SK-N-SH treated with all-trans-retinoic acid at 6 μM for 48 hours (cell line): ENCODE measurements around the gene SFXN5.

Experiments
- ATAC-seq: fragments of 200-7000 bp; cut with Tn5 transposase; 3 replicates; pipeline ENCODE4 v1.9.1; 2020; ENCODE audit warnings: mild to moderate bottlenecking, moderate library complexity
- BACH2 ChIP-seq: fragments of 250-450 bp; sonication (Bioruptor Pico); IDR thresholded peaks from 2 replicates; pipeline ENCODE4 v1.9.0; 2021; ENCODE audit warnings: mild to moderate bottlenecking, borderline replicate concordance
- CSDC2 ChIP-seq: fragments of 250-450 bp; sonication (Bioruptor Pico); IDR thresholded peaks from 2 replicates; pipeline ENCODE4 v1.5.0; 2020; ENCODE audit warnings: mild to moderate bottlenecking, moderate library complexity
- ESRRG ChIP-seq: fragments of 250-450 bp; sonication (Bioruptor Pico); IDR thresholded peaks from 2 replicates; pipeline ENCODE4 v1.6.1; 2021; ENCODE audit warnings: mild to moderate bottlenecking
- GLIS3 ChIP-seq: fragments of 250-450 bp; sonication (Bioruptor Pico); IDR thresholded peaks from 2 replicates; pipeline ENCODE4 v1.5.0; 2020; ENCODE audit warnings: mild to moderate bottlenecking, moderate library complexity
- ISL1 ChIP-seq: fragments of 250-450 bp; sonication (Bioruptor Pico); IDR thresholded peaks from 2 replicates; pipeline ENCODE4 v2.1.2; 2022; ENCODE audit warnings: mild to moderate bottlenecking, moderate library complexity
- OSR1 ChIP-seq: fragments of 250-450 bp; sonication (Bioruptor Pico); IDR thresholded peaks from 2 replicates; pipeline ENCODE4 v1.8.0; 2022; ENCODE audit warnings: moderate library complexity, mild to moderate bottlenecking, inconsistent platforms
- PPARA ChIP-seq: fragments of 250-450 bp; sonication (Bioruptor Pico); IDR thresholded peaks from 2 replicates; pipeline ENCODE4 v1.5.0; 2020; ENCODE audit warnings: mild to moderate bottlenecking, borderline replicate concordance
- RARB ChIP-seq: fragments of 250-450 bp; sonication (Bioruptor Pico); IDR thresholded peaks from 2 replicates; pipeline ENCODE4 v1.8.0; 2021; ENCODE audit warnings: mild to moderate bottlenecking, moderate library complexity
- SNAI2 ChIP-seq: fragments of 250-450 bp; sonication (Bioruptor Pico); IDR thresholded peaks from 2 replicates; pipeline ENCODE4 v1.5.0; 2020; ENCODE audit warnings: mild to moderate bottlenecking, moderate library complexity
- TCF4 ChIP-seq: fragments of 250-450 bp; sonication (Bioruptor Pico); IDR thresholded peaks from 2 replicates; pipeline ENCODE4 v1.8.0; 2021; ENCODE audit warnings: mild to moderate bottlenecking, moderate library complexity, borderline replicate concordance
- TOX ChIP-seq: fragments of 250-450 bp; sonication (Bioruptor Pico); IDR thresholded peaks from 2 replicates; pipeline ENCODE4 v1.8.0; 2021; ENCODE audit warnings: mild to moderate bottlenecking, moderate library complexity, borderline replicate concordance
- ZFP3 ChIP-seq: fragments of 250-450 bp; sonication (Bioruptor Pico); IDR thresholded peaks from 2 replicates; pipeline ENCODE4 v1.5.0; 2020; ENCODE audit warnings: mild to moderate bottlenecking, moderate library complexity
- ZNF565 ChIP-seq: fragments of 450-650 bp; formaldehyde crosslinking; conservative IDR thresholded peaks from 2 replicates; pipeline ENCODE4 v1.5.0; 2020; ENCODE audit warnings: low read depth, mild to moderate bottlenecking, moderate library complexity
- ZNF70 ChIP-seq: fragments of 450-650 bp; formaldehyde crosslinking; IDR thresholded peaks from 2 replicates; pipeline ENCODE4 v1.5.0; 2020; ENCODE audit warnings: mild to moderate bottlenecking, moderate library complexity
- TF ChIP-seq, protein P1 (sequence below): fragments of 250-450 bp; sonication (Bioruptor Pico); IDR thresholded peaks from 2 replicates; pipeline ENCODE4 v1.5.1; 2020; ENCODE audit warnings: low read depth, mild to moderate bottlenecking, moderate library complexity
- TF ChIP-seq, protein P2 (sequence below): fragments of 250-450 bp; sonication (Bioruptor Pico); IDR thresholded peaks from 2 replicates; pipeline ENCODE4 v1.5.1; 2021; ENCODE audit warnings: mild to moderate bottlenecking, moderate library complexity
- TF ChIP-seq, protein P3 (sequence below): fragments of 250-450 bp; sonication (Bioruptor Pico); IDR thresholded peaks from 2 replicates; pipeline ENCODE4 v1.8.0; 2020; ENCODE audit warnings: mild to moderate bottlenecking, moderate library complexity, borderline replicate concordance
- TF ChIP-seq, protein P4 (sequence below): fragments of 250-450 bp; sonication (Bioruptor Pico); IDR thresholded peaks from 2 replicates; pipeline ENCODE4 v1.8.0; 2021; ENCODE audit warnings: low read depth, mild to moderate bottlenecking, moderate library complexity, borderline replicate concordance

SFXN5 gene

DNA sequence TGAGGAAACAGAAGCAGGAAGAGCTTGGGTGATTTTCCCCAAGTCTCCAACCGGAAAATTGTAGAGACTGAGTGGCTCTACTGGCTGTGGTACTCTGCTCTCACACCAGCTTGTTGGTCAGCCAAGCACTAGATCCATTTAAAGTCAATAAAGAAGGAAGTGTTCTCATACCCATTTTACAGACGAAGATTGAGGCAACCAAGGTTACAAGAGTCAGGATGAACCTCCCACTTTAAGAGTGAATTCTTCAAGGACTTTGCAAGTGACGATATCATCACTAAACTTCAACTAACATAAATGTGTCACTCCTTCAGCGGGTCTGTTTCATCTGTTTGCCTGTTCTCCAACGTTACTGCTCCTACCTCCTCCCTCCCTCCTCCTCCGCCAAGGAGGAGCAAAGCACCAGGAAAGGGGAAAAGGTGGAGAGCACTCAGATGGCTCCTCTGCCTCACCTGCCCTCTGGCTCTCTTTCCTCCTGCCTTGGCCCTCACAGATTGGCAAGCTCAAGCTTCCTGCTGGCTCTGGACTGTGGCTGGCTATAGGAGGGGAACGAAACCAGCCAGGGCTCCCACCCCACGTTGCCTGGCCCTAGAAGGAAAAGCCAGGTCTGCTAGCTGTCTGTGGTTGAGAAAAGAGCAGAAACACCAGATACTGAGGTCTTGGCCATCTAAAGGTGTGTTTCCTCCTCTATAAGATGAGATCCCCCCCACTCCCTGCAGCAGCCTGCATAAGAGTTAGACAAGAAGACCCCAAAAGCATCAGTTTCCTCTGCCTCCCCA, 44.9 kb upstream of the SFXN5 start (continued):
- no peak for TF ChIP-seq SNAI2 (CRISPR knock-in tag)

DNA sequence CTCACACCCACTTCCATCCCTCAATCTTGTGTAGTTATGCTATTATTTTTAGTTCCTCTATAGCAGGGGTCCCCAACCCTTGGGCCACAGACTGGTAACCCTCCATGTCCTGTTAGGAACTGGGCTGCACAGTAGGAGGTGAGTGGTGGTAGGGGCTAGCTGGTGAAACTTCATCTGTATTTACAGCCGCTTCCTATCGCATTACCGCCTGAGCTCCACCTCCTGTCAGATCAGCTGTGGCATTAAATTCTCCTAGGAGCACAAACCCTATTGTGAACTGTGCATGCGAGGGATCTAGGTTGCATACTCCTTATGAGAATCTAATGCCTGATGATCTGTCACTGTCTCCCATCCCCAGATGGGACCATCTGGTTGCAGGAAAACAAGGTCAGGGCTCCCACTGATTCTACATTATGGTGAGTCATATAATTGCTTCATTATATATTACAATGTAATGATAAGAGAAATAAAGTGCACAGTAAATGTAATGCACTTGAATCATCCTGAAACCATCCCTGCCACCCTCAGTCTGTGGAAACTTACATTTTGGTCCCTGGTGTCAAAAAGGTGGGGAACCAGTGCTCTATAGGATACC, 42.9 kb upstream of the SFXN5 start:
- ATAC-seq = no peak
- TF ChIP-seq, protein P1, sequence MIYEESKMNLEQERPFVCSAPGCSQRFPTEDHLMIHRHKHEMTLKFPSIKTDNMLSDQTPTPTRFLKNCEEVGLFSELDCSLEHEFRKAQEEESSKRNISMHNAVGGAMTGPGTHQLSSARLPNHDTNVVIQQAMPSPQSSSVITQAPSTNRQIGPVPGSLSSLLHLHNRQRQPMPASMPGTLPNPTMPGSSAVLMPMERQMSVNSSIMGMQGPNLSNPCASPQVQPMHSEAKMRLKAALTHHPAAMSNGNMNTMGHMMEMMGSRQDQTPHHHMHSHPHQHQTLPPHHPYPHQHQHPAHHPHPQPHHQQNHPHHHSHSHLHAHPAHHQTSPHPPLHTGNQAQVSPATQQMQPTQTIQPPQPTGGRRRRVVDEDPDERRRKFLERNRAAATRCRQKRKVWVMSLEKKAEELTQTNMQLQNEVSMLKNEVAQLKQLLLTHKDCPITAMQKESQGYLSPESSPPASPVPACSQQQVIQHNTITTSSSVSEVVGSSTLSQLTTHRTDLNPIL (CRISPR knock-in tag) = no peak
- no peak for TF ChIP-seq CSDC2 (CRISPR knock-in tag)
- TF ChIP-seq GLIS3 (CRISPR knock-in tag) = no peak
- no peak for TF ChIP-seq ISL1 (CRISPR knock-in tag)
- no peak for TF ChIP-seq ZNF565

DNA sequence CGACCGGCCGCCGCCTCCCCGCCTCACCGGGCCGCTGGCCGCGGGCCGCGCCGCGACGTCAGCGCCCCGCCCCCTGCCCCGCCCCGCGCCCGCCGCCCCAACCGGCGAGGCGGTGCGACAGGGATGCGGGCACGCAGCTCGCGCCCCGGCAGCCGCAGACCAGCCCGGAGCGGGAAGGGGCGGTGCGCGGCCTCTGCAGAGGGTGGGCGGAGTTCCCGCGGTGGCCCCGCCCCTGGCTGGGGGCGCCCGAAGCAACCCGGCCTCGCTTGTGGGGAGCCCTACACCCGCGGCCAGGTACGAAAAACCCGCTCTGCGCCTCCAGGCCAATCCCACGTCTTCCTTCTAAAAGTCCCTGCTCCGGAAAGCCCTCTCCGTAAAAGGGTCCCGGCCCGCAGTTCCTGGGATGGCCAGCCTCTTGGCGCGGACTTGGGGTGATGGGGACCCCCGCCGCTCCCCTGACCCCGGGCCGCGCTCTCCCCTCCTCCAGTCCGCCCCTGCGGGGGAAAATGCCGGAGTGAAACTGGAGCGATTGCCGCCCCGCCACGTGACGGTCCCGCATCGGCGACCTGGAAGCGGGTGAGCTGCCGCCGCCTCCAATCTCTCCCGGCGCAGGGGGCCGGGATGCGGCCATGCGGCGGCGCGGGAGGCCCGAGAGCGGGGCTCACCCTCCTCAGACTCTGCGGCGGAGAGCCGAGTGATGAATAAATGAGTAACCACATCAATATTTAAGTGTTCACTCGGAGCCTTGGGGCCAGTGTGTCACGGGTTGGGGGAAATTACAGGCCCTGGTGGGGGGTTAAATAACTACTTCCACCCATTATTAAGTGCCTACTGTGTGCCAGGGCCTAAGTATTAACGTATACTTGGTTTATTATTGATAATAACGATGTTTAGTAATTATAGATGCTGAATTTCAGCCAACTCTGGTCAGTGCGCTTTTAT, 41.7 kb upstream of the SFXN5 start, which contains the start of gene RAB11FIP5:
Gene RAB11FIP5, minus strand, starts transcription at position 36 of the 942 bp plus-strand sequence. CDS start 171 bp downstream, outside the sequence.
- TF ChIP-seq PPARA = no peak
- TF ChIP-seq, protein P2, sequence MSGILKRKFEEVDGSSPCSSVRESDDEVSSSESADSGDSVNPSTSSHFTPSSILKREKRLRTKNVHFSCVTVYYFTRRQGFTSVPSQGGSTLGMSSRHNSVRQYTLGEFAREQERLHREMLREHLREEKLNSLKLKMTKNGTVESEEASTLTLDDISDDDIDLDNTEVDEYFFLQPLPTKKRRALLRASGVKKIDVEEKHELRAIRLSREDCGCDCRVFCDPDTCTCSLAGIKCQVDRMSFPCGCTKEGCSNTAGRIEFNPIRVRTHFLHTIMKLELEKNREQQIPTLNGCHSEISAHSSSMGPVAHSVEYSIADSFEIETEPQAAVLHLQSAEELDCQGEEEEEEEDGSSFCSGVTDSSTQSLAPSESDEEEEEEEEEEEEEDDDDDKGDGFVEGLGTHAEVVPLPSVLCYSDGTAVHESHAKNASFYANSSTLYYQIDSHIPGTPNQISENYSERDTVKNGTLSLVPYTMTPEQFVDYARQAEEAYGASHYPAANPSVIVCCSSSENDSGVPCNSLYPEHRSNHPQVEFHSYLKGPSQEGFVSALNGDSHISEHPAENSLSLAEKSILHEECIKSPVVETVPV (CRISPR knock-in tag) = no peak
- TF ChIP-seq, protein P3, sequence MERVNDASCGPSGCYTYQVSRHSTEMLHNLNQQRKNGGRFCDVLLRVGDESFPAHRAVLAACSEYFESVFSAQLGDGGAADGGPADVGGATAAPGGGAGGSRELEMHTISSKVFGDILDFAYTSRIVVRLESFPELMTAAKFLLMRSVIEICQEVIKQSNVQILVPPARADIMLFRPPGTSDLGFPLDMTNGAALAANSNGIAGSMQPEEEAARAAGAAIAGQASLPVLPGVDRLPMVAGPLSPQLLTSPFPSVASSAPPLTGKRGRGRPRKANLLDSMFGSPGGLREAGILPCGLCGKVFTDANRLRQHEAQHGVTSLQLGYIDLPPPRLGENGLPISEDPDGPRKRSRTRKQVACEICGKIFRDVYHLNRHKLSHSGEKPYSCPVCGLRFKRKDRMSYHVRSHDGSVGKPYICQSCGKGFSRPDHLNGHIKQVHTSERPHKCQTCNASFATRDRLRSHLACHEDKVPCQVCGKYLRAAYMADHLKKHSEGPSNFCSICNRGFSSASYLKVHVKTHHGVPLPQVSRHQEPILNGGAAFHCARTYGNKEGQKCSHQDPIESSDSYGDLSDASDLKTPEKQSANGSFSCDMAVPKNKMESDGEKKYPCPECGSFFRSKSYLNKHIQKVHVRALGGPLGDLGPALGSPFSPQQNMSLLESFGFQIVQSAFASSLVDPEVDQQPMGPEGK (CRISPR knock-in tag) = 0 out of 2 replicates have a peak, but pooled peaks have one; percentile 36
- TF ChIP-seq OSR1 = no peak
- no peak for TF ChIP-seq BACH2
- ATAC-seq = peak; percentile 85

DNA sequence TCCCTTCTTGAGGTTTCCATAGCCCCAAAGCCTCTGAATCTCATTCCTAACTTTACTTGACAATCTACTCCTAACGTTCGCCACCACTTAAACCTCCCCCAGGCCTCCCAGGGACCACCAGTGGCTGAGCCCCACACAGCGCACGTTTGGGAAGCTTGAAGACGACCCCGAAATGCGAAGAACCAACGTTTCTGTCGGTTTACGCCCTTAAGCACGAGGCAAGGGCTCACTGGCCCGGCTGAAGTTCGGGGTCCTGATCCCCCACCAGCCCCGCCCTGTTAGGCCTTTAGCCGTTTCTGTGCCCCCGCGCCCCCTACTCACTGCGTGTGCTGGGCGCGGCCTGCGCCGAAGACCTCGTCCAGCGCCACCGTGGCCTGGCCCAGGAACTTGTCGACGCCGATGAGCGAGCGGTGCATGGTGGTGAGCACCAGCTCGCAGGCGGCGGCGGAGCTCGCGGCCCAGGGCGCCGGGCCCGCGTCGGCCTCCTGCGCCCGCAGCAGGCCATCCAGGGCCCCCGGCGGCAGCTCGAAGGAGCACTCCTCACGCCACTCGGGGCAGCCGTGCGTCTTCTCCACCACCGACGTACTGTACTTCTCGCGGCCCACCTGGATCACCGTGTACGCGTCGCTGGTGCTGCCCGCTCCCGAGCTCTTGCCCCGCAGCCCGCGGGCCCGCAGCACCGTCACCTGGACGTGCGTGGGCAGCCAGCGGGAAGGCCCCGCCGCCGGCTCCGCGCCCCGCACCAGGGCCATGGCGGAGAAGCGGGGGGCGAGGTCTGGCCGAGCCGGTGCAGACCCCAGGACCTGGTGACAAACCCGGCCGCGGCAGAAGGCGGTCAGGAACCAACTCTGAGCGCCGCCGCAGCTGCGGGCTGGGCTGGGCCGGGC, 40.8 kb upstream of the SFXN5 start:
- peak; percentile 51 for ATAC-seq

DNA sequence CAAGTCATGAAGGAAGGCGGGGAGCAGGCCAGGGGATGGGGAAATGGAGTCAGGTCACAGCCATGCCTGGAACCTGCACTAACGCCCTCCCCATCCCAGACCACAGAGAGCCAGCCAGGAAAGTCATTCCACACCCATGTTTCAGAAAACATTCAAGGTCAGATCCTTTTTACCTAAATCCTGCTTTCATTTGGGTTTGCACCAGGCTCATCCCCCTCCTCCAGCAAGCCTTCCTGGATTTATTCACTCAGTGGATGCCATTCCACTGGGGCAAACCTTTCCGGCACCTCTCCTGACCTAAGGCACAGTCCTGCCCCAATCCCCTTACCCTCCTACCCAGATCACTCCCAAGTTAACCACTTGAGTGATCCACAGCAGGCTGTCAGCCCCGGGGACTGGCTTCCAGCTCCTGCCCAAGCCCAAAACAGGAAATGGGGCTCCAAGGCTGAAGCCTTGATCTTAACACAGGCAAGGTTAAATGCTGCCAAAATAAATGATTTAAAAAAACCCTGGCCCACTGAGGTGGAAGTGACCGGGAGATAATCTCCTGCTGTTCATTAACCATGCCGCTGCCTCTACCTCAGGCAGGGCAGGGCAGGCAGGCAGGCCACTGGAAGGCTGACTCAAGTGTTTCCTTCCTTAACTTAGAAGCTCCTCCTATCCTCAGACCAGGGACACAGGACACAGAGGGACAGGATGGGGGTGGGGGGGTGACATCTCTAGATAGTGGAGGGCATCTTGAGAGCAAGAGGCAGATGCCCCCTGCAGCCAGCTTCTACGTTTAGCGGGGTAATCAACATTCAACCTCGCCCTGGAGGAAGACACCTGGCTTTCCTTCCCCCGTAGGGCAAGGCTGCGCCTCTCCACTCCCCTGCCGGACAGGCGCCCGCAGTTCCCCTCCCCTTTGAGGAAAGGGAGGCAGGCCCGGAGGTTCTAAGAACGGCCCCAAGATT, 39.8 kb upstream of the SFXN5 start:
- no peak for TF ChIP-seq ESRRG
- no peak for TF ChIP-seq CSDC2 (CRISPR knock-in tag)
- TF ChIP-seq ISL1 (CRISPR knock-in tag) = no peak
- TF ChIP-seq OSR1 = no peak
- TF ChIP-seq ZNF70 = no peak
- TF ChIP-seq SNAI2 (CRISPR knock-in tag) = no peak
- TF ChIP-seq TOX (CRISPR knock-in tag) = no peak
- no peak for TF ChIP-seq ZFP3 (CRISPR knock-in tag)
- no peak for TF ChIP-seq RARB (CRISPR knock-in tag)
- no peak for TF ChIP-seq ZNF565
- no peak for TF ChIP-seq GLIS3 (CRISPR knock-in tag)
- TF ChIP-seq, protein P4, sequence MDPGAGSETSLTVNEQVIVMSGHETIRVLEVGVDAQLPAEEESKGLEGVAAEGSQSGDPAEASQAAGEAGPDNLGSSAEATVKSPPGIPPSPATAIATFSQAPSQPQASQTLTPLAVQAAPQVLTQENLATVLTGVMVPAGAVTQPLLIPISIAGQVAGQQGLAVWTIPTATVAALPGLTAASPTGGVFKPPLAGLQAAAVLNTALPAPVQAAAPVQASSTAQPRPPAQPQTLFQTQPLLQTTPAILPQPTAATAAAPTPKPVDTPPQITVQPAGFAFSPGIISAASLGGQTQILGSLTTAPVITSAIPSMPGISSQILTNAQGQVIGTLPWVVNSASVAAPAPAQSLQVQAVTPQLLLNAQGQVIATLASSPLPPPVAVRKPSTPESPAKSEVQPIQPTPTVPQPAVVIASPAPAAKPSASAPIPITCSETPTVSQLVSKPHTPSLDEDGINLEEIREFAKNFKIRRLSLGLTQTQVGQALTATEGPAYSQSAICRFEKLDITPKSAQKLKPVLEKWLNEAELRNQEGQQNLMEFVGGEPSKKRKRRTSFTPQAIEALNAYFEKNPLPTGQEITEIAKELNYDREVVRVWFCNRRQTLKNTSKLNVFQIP (CRISPR knock-in tag) = no peak
- TF ChIP-seq TCF4 (CRISPR knock-in tag) = no peak
- ATAC-seq = peak; percentile 29

More for the DNA sequence above, 40.8 kb upstream of the SFXN5 start:
- TF ChIP-seq ISL1 (CRISPR knock-in tag) = no peak
- no peak for TF ChIP-seq GLIS3 (CRISPR knock-in tag)
